ENCODE measurements around the gene GALNT8.
"Not testable (repeated sequence)": the region's sequence is repeated elsewhere in the genome, so short reads cannot be mapped to it uniquely, and the experiment has no call there.

Gene GALNT8

GRCh38 chr12:4719821-4720636 is at the start of gene GALNT8:
GALNT8 (plus strand) TSS chr12:4720400; CDS start chr12:4720678, 278 bp downstream.
- no peak for DNase-seq (ENCODE audit: low read depth)

GRCh38 chr12:4679711-4680110 is 40.5 kb upstream of the GALNT8 start:
- DNase-seq (ENCODE audit: low read depth), result no peak
- H3K4me3 ChIP-seq (ENCODE audit: low read depth, low read length), result no peak overlapping the region

More at GRCh38 chr12:4719821-4720636, at the start of gene GALNT8:
- no peak within 1 kb of the TSS for H3K4me3 ChIP-seq (ENCODE audit: low read depth, low read length)

- no peak for DNase-seq (ENCODE audit: low read depth)
- no peak overlapping the region for H3K4me3 ChIP-seq (ENCODE audit: low read depth, low read length)
These were observed 38.5 kb upstream of the GALNT8 start for GRCh38 chr12:4681732-4682131.

GRCh38 chr12:4685317-4685716 is 34.9 kb upstream of the GALNT8 start:
- no peak for DNase-seq (ENCODE audit: low read depth)
- no peak overlapping the region for H3K4me3 ChIP-seq (ENCODE audit: low read depth, low read length)

- no peak overlapping the region for H3K4me3 ChIP-seq (ENCODE audit: low read depth, low read length)
- DNase-seq (ENCODE audit: low read depth), result no peak
These were observed 29.4 kb upstream of the GALNT8 start for GRCh38 chr12:4690760-4691159.

GRCh38 chr12:4700621-4701026 is 19.6 kb upstream of the GALNT8 start:
- DNase-seq (ENCODE audit: low read depth), result peak; percentile 95
- no peak overlapping the region for H3K4me3 ChIP-seq (ENCODE audit: low read depth, low read length)

- peak; percentile 30 for DNase-seq (ENCODE audit: low read depth)
- H3K4me3 ChIP-seq (ENCODE audit: low read depth, low read length), result no peak overlapping the region
These were observed 18.6 kb upstream of the GALNT8 start for GRCh38 chr12:4701395-4702190.

GRCh38 chr12:4703676-4704075 is 16.5 kb upstream of the GALNT8 start:
- no peak overlapping the region for H3K4me3 ChIP-seq (ENCODE audit: low read depth, low read length)
- no peak for DNase-seq (ENCODE audit: low read depth)

- no peak overlapping the region for H3K4me3 ChIP-seq (ENCODE audit: low read depth, low read length)
- no peak for DNase-seq (ENCODE audit: low read depth)
These were observed 14.4 kb upstream of the GALNT8 start for GRCh38 chr12:4705824-4706223.

GRCh38 chr12:4707306-4707705 is 12.9 kb upstream of the GALNT8 start:
- no peak overlapping the region for H3K4me3 ChIP-seq (ENCODE audit: low read depth, low read length)
- no peak for DNase-seq (ENCODE audit: low read depth)

GRCh38 chr12:4710113-4710512 is 10.1 kb upstream of the GALNT8 start:
- no peak overlapping the region for H3K4me3 ChIP-seq (ENCODE audit: low read depth, low read length)
- DNase-seq (ENCODE audit: low read depth), result no peak

GRCh38 chr12:4714879-4715278 is 5.3 kb upstream of the GALNT8 start:
- no peak for DNase-seq (ENCODE audit: low read depth)
- H3K4me3 ChIP-seq (ENCODE audit: low read depth, low read length), result no peak overlapping the region

- H3K4me3 ChIP-seq (ENCODE audit: low read depth, low read length), result no peak overlapping the region
- no peak for DNase-seq (ENCODE audit: low read depth)
These were observed 2.4 kb upstream of the GALNT8 start for GRCh38 chr12:4717806-4718205.

GRCh38 chr12:4720637-4720995 is 416 bp downstream of the GALNT8 start:
- no peak for DNase-seq (ENCODE audit: low read depth)
- no peak overlapping the region for H3K4me3 ChIP-seq (ENCODE audit: low read depth, low read length)

- not testable (repeated sequence) for DNase-seq (ENCODE audit: low read depth); H3K4me3 ChIP-seq (ENCODE audit: low read depth, low read length)
These were observed 1.4 kb downstream of the GALNT8 start for GRCh38 chr12:4721587-4721986.

- DNase-seq (ENCODE audit: low read depth), result no peak
- H3K4me3 ChIP-seq (ENCODE audit: low read depth, low read length), result no peak overlapping the region
These were observed 3.0 kb downstream of the GALNT8 start for GRCh38 chr12:4723226-4723625.

- H3K4me3 ChIP-seq (ENCODE audit: low read depth, low read length), result no peak overlapping the region
- no peak for DNase-seq (ENCODE audit: low read depth)
These were observed 4.9 kb downstream of the GALNT8 start for GRCh38 chr12:4725057-4725456.

- DNase-seq (ENCODE audit: low read depth), result no peak
- no peak overlapping the region for H3K4me3 ChIP-seq (ENCODE audit: low read depth, low read length)
These were observed 14.6 kb downstream of the GALNT8 start for GRCh38 chr12:4734625-4735340.

- DNase-seq (ENCODE audit: low read depth), result no peak
These were observed 15.9 kb downstream of the GALNT8 start for GRCh38 chr12:4736091-4736490.

GRCh38 chr12:4738541-4738940 is 18.3 kb downstream of the GALNT8 start:
- no peak overlapping the region for H3K4me3 ChIP-seq (ENCODE audit: low read depth, low read length)
- DNase-seq (ENCODE audit: low read depth), result no peak

More at GRCh38 chr12:4736091-4736490, 15.9 kb downstream of the GALNT8 start:
- H3K4me3 ChIP-seq (ENCODE audit: low read depth, low read length), result no peak overlapping the region

Data from skeletal muscle cell (primary cell).